HEK293T (cell line): ENCODE results near the gene TRIP13.

ENCODE experiments used
- BHLHE40 ChIP-seq: fragments of 450-650 bp; IDR thresholded peaks from 2 replicates; pipeline ENCODE4 v1.6.1; 2016; ENCODE audit warnings: mild to moderate bottlenecking, moderate library complexity, borderline replicate concordance
- ELF4 ChIP-seq: fragments of 450-650 bp; IDR thresholded peaks from 2 replicates; pipeline ENCODE4 v1.6.1; 2017; ENCODE audit warnings: antibody characterized with exemption
- FOXA1 ChIP-seq: fragments of 450-650 bp; IDR thresholded peaks from 2 replicates; pipeline ENCODE4 v1.6.1; 2016; ENCODE audit warnings: mild to moderate bottlenecking
- FOXK2 ChIP-seq: fragments of 450-650 bp; IDR thresholded peaks from 2 replicates; pipeline ENCODE4 v1.6.1; 2016; ENCODE audit warnings: mild to moderate bottlenecking
- FOXM1 ChIP-seq: fragments of 450-650 bp; IDR thresholded peaks from 2 replicates; pipeline ENCODE4 v1.6.1; 2017; ENCODE audit warnings: mild to moderate bottlenecking, borderline replicate concordance
- NFRKB ChIP-seq: fragments of 450-650 bp; IDR thresholded peaks from 2 replicates; pipeline ENCODE4 v1.6.1; 2016; ENCODE audit warnings: mild to moderate bottlenecking, moderate library complexity
- SP1 ChIP-seq: fragments of 450-650 bp; IDR thresholded peaks from 2 replicates; pipeline ENCODE4 v1.6.1; 2017
- SUZ12 ChIP-seq: fragments of 450-650 bp; IDR thresholded peaks from 2 replicates; pipeline ENCODE4 v1.6.1; 2016; ENCODE audit warnings: mild to moderate bottlenecking

DNA sequence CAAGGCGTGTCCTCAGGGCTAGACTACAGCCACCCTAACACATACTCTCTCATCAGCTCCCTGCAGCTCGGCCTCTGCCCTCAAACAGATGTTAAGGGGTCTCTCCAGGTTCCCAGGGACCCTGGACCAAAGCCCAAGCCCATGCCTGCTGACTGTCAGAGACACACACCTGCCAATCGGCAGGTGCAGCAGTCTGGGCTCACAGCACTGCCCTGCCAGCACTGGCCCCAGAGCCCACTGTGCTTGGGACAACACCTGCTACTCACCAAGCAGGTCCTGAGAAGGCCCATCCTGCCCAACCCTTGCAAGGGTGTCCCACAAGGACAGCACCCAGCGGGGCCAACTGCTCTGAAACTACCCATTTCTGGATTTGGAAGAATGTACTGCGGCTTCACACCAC lies 21.7 kb upstream of the TRIP13 start:
- no peak for TF ChIP-seq FOXA1
- TF ChIP-seq ELF4 = no peak
- no peak for TF ChIP-seq BHLHE40
- TF ChIP-seq FOXK2 = no peak
- no peak for TF ChIP-seq SP1
- no peak for TF ChIP-seq SUZ12
- TF ChIP-seq NFRKB = no peak
- no peak for TF ChIP-seq FOXM1
